ENCODE data around the gene KRTAP5-9.

DNA sequence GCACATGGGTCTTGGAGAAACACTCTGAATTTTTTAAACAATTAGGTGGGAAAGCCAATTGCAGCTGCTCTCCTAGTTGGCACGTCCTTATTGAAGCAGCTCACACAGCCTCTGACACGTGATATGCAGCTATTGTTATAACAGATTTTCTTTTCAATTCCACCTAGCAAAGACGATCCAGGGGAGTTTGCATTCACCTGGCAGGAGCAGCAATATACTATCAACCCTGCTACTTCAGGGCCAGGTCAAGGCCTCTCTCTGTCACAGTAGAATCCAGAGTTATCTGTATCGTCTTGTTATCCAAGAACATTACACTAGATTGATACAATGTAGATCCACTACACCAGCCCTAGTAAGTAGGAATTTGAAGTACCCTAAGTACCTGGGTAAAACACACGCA is 26.2 kb downstream of the KRTAP5-9 start:
- TF ChIP-seq, protein P1, sequence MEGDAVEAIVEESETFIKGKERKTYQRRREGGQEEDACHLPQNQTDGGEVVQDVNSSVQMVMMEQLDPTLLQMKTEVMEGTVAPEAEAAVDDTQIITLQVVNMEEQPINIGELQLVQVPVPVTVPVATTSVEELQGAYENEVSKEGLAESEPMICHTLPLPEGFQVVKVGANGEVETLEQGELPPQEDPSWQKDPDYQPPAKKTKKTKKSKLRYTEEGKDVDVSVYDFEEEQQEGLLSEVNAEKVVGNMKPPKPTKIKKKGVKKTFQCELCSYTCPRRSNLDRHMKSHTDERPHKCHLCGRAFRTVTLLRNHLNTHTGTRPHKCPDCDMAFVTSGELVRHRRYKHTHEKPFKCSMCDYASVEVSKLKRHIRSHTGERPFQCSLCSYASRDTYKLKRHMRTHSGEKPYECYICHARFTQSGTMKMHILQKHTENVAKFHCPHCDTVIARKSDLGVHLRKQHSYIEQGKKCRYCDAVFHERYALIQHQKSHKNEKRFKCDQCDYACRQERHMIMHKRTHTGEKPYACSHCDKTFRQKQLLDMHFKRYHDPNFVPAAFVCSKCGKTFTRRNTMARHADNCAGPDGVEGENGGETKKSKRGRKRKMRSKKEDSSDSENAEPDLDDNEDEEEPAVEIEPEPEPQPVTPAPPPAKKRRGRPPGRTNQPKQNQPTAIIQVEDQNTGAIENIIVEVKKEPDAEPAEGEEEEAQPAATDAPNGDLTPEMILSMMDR (optimal IDR thresholded peaks at IDR 0.05 in 1 of 3, IDR thresholded peaks at IDR 0.05 in 1 of 3, conservative IDR thresholded peaks at IDR 0.05 in 1 of 3; ENCODE audit: extremely low read depth in 1 of 3, insufficient read depth in 2 of 3, low read length in 3 of 3): no peak
- TF ChIP-seq EZH2 (IDR thresholded peaks at IDR 0.05; ENCODE audit: low read length): no peak

All from keratinocyte (primary cell).